ENCODE measurements around the gene DSTYK. TPM values are rescaled to one million over a fixed set of nuclear protein-coding genes. Genes with fewer than 3 reads are reported as not detected.

Gene DSTYK
- total RNA-seq, 1 donor from 2014 or later: 12.6 TPM

DNA sequence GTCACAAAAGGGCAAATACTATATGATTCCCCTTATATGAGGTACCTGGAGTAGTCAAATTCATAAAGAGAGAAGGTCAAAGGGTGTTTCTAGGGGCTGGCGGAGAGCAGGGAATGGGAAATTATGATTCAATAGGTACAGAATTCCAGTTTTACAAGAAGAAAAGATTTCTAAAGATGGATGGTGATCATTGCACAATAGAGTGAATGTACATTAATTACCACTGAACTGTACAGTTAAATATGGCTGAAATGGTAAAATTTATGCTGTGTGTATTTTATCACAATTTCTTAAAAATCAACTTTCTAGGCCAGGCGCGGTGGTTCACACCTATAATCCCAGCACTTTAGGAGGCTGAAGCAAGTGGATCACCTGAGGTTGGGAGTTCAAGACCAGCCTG is 109.1 kb downstream of the DSTYK start:
- H3K9me3 Mint-ChIP-seq (ENCODE audit: low read depth): no peaks in the 10 kb centered on the region
- TF ChIP-seq, protein P1, sequence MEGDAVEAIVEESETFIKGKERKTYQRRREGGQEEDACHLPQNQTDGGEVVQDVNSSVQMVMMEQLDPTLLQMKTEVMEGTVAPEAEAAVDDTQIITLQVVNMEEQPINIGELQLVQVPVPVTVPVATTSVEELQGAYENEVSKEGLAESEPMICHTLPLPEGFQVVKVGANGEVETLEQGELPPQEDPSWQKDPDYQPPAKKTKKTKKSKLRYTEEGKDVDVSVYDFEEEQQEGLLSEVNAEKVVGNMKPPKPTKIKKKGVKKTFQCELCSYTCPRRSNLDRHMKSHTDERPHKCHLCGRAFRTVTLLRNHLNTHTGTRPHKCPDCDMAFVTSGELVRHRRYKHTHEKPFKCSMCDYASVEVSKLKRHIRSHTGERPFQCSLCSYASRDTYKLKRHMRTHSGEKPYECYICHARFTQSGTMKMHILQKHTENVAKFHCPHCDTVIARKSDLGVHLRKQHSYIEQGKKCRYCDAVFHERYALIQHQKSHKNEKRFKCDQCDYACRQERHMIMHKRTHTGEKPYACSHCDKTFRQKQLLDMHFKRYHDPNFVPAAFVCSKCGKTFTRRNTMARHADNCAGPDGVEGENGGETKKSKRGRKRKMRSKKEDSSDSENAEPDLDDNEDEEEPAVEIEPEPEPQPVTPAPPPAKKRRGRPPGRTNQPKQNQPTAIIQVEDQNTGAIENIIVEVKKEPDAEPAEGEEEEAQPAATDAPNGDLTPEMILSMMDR (IDR thresholded peaks at IDR 0.05): no peak

DNA sequence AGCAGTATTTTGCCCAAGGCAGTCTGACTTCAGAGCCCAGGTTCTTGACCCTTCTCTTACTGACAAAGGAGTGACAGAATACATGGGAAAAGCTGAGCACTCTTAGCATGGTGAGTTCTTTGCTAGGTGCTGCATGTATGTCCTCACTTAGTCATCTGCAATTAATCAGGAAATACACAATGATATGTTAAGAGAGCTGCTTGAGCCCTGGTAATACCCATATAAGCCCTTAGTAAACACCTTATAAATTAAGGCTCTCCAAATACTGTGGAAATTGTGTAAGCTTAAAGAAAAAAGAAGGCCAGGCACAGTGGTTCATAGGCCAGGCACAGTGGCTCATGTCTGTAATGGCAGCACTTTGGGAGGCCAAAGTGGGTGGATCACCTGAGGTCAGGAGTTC is 113.3 kb downstream of the DSTYK start:
- H3K27ac Mint-ChIP-seq (ENCODE audit: unreplicated experiment): no peak overlapping the region
- TF ChIP-seq, protein P1 (IDR thresholded peaks at IDR 0.05): no peak
- H3K4me3 Mint-ChIP-seq (ENCODE audit: unreplicated experiment): no peak overlapping the region
- no peaks in the 10 kb centered on the region for H3K9me3 Mint-ChIP-seq (ENCODE audit: low read depth)
- no peaks in the 10 kb centered on the region for H3K4me1 Mint-ChIP-seq (ENCODE audit: low read depth)
- H3K27me3 Mint-ChIP-seq (ENCODE audit: low read depth): no peaks in the 10 kb centered on the region
- no peak for DNase-seq (ENCODE audit: low spot score)
- peaks cover 36% of the 10 kb centered on the region for H3K36me3 Mint-ChIP-seq (ENCODE audit: low read depth)

More for the DNA sequence above, 109.1 kb downstream of the DSTYK start:
- Mint-ChIP-seq H3K27me3 (ENCODE audit: low read depth) (no peaks in the 10 kb centered on the region), H3K4me3 (ENCODE audit: unreplicated experiment) (no peak overlapping the region), H3K4me1 (ENCODE audit: low read depth) (no peaks in the 10 kb centered on the region), H3K36me3 (ENCODE audit: low read depth) (peaks cover 38% of the 10 kb centered on the region), H3K27ac (ENCODE audit: unreplicated experiment) (no peak overlapping the region)
- DNase-seq (ENCODE audit: low spot score): no peak

DNA sequence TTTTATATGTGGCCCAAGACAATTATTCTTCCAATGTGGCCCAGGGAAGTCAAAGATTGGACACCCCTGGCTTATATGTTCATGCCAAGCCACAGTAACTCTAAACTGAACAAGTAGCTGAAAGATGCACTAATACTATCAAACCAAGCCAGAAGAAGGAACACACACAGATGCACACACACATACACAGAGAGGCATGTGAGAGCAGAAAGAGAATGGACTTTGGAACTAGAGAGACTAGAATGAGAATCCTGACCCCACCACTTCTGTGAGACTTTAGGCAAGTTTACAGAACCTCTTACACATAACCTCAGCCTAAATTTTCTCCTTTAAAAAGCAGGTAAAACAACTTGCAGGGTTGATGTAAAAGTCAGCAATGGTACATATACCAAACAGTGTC is 116.1 kb downstream of the DSTYK start:
- H3K27ac Mint-ChIP-seq (ENCODE audit: unreplicated experiment): no peak overlapping the region
- H3K4me1 Mint-ChIP-seq (ENCODE audit: low read depth): no peaks in the 10 kb centered on the region
- peaks cover 36% of the 10 kb centered on the region for H3K36me3 Mint-ChIP-seq (ENCODE audit: low read depth)
- H3K27me3 Mint-ChIP-seq (ENCODE audit: low read depth): no peaks in the 10 kb centered on the region
- no peaks in the 10 kb centered on the region for H3K9me3 Mint-ChIP-seq (ENCODE audit: low read depth)
- TF ChIP-seq, protein P1 (IDR thresholded peaks at IDR 0.05): no peak
- H3K4me3 Mint-ChIP-seq (ENCODE audit: unreplicated experiment): no peak overlapping the region
- no peak for DNase-seq (ENCODE audit: low spot score)

Other genes with a start within 250 kb of the DSTYK start
- not detected in 3 replicates for gene CNTN2, start 168.5 kb downstream of the DSTYK start, total RNA-seq
- gene TMEM81, start 127.2 kb downstream of the DSTYK start, total RNA-seq: 2.5 to 3.8 TPM (median 3.7 TPM) in 3 replicates
- gene RBBP5, start 89.7 kb downstream of the DSTYK start, total RNA-seq: 12.4 to 14.4 TPM (median 13.6 TPM) in 3 replicates
- gene TMCC2, start 16.2 kb upstream of the DSTYK start, total RNA-seq: 4.8 to 5.7 TPM (median 5.5 TPM) in 3 replicates
- 1.7 to 3.3 TPM (median 3.3 TPM) in 3 replicates for gene NUAK2, start 110.0 kb upstream of the DSTYK start, total RNA-seq
- 0.12 TPM in 1 of 3 replicates, not detected in the others for gene KLHDC8A, start 145.2 kb upstream of the DSTYK start, total RNA-seq
- gene LEMD1, start 210.4 kb upstream of the DSTYK start, total RNA-seq: not detected in 3 replicates
- not detected in 3 replicates for gene BLACAT1, start 244.3 kb upstream of the DSTYK start, total RNA-seq

Measured in chondrocyte (in vitro differentiated cells).